NCI-H1436 (cell line): Measurements from ENCODE around the gene EGLN1.

Experiments used
- DNase-seq: peaks from one replicate; lab custom pipeline; 2025; lab: John Stamatoyannopoulos, UW

Gene EGLN1

GRCh38 chr1:231421546-231421970 lies 529 bp downstream of the EGLN1 start:
- no peak for DNase-seq

GRCh38 chr1:231420959-231421545 lies 1.0 kb downstream of the EGLN1 start:
- DNase-seq = no peak

- no peak for DNase-seq
Measured at GRCh38 chr1:231420299-231420958, 1.7 kb downstream of the EGLN1 start.

GRCh38 chr1:231419738-231420298 lies 2.3 kb downstream of the EGLN1 start:
- DNase-seq = no peak

GRCh38 chr1:231419147-231419546 lies 2.9 kb downstream of the EGLN1 start:
- DNase-seq = no peak

- no peak for DNase-seq
Measured at GRCh38 chr1:231418741-231419107, 3.4 kb downstream of the EGLN1 start.

GRCh38 chr1:231418101-231418740 lies 3.9 kb downstream of the EGLN1 start:
- DNase-seq = no peak

GRCh38 chr1:231417513-231417912 lies 4.6 kb downstream of the EGLN1 start:
- no peak for DNase-seq

GRCh38 chr1:231416901-231417300 lies 5.2 kb downstream of the EGLN1 start:
- no peak for DNase-seq

GRCh38 chr1:231415018-231415583 lies 7.0 kb downstream of the EGLN1 start:
- DNase-seq = no peak

GRCh38 chr1:231414260-231415016 lies 7.6 kb downstream of the EGLN1 start:
- no peak for DNase-seq

- no peak for DNase-seq
Measured at GRCh38 chr1:231413749-231414082, 8.4 kb downstream of the EGLN1 start.

GRCh38 chr1:231411036-231411531 lies 11.0 kb downstream of the EGLN1 start:
- no peak for DNase-seq

GRCh38 chr1:231410036-231410612 lies 12.0 kb downstream of the EGLN1 start:
- DNase-seq = no peak

- DNase-seq = no peak
Measured at GRCh38 chr1:231408528-231409094, 13.5 kb downstream of the EGLN1 start.

GRCh38 chr1:231407547-231408396 lies 14.3 kb downstream of the EGLN1 start:
- no peak for DNase-seq

- no peak for DNase-seq
Measured at GRCh38 chr1:231407049-231407448, 15.0 kb downstream of the EGLN1 start.

GRCh38 chr1:231404318-231404717 lies 17.8 kb downstream of the EGLN1 start:
- no peak for DNase-seq

GRCh38 chr1:231401478-231401877 lies 20.6 kb downstream of the EGLN1 start:
- no peak for DNase-seq

- no peak for DNase-seq
Measured at GRCh38 chr1:231397886-231398671, 24.0 kb downstream of the EGLN1 start.
